ENCODE measurements around the gene IFNB1.

- TF ChIP-seq CTCF (IDR thresholded peaks at IDR 0.05; ENCODE audit: low read depth, low read length, missing input control) (no peak), RAD21 (IDR thresholded peaks at IDR 0.05) (no peak)
Observed at GRCh38 chr9:21095561-21095960, 17.8 kb upstream of the IFNB1 start.

Data from liver (tissue), 3 donors.